AG04450 (cell line): ENCODE measurements around the gene UIMC1. TPM values are rescaled to one million over a fixed set of nuclear protein-coding genes. Genes with fewer than 3 reads are reported as not detected.

Experiments
- CTCF ChIA-PET: fragments of 300-600, 350-600 bp; formaldehyde crosslinking; extraction: SDS; loops from one replicate; lab custom pipeline; 2022; ENCODE audit warnings: antibody characterized with exemption, inconsistent platforms; lab: Charles Lee
- POLR2A ChIA-PET: fragments of 350-600 bp; formaldehyde crosslinking; extraction: SDS; loops from one replicate; lab custom pipeline; 2021; ENCODE audit warnings: antibody characterized with exemption, inconsistent platforms; lab: Yijun Ruan, JAX
- DNase-seq: peaks from one replicate; pipeline ENCODE4 v3.0.0-alpha.2; 2011; ENCODE audit warnings: low read depth, low spot score
- H3K27ac ChIP-seq: one replicate; pipeline ENCODE4 v1.5.1; 2012; ENCODE audit warnings: low read depth, low read length, control low read depth
- H3K27me3 ChIP-seq: one replicate; pipeline ENCODE4 v1.6.0; 2012; ENCODE audit warnings: low read length; ENCODE audit not compliant: control insufficient read depth, insufficient read depth
- H3K4me3 ChIP-seq: 2 replicates; pipeline ENCODE4 v1.5.1; 2011; ENCODE audit warnings: mild to moderate bottlenecking, low read depth, low read length, control low read depth
- H3K9me3 ChIP-seq: 2 replicates; pipeline ENCODE4 v1.5.1; 2012; ENCODE audit warnings: low read length; ENCODE audit not compliant: control insufficient read depth, insufficient read depth
- polyA plus RNA-seq: library from polyadenylated mRNA; depleted of rRNA; stranded (reverse); fragments of >200 nt; gene quantifications from 2 replicates; pipeline ENCODE4 v1.2.3, GENCODE V29; 2011
- TF ChIP-seq, protein P1 (sequence below): IDR thresholded peaks from 2 replicates; pipeline ENCODE4 v1.5.1; 2011; ENCODE audit warnings: low read depth, low read length, control low read depth, inconsistent platforms

Gene UIMC1
- polyA plus RNA-seq, 1 experiment: 27.8 TPM

DNA sequence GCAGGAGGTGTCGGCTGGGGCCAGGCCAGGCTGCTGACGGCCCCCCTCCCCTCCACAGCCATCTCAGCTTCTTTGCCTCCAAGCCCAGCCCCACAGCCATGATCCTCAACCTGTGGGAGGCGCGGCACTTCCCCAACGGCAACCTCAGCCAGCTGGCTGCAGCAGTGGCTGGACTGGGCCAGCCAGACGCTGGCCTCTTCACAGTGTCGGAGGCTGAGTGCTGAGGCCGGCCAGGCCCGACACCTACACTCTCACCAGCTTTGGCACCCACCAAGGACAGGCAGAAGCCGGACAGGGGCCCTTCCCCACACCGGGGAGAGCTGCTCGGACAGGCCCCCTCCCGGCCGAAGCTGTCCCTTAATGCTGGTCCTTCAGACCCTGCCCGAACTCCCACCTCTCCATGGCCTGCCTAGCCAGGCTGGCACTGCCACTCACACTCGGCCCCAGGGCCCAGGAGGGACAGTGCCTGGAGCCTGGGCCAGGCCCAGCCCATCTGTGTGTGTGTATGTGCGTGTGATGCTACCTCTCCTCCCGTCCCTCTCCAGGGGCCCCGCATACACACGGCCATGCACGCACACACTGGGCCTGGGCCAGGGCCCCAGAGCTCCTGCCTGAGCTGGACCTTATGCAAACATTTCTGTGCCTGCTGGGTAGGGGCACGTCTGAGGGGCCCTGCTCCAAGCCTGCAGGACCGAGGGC lies 126.8 kb downstream of the UIMC1 start:
- CTCF ChIA-PET: no interaction called here

DNA sequence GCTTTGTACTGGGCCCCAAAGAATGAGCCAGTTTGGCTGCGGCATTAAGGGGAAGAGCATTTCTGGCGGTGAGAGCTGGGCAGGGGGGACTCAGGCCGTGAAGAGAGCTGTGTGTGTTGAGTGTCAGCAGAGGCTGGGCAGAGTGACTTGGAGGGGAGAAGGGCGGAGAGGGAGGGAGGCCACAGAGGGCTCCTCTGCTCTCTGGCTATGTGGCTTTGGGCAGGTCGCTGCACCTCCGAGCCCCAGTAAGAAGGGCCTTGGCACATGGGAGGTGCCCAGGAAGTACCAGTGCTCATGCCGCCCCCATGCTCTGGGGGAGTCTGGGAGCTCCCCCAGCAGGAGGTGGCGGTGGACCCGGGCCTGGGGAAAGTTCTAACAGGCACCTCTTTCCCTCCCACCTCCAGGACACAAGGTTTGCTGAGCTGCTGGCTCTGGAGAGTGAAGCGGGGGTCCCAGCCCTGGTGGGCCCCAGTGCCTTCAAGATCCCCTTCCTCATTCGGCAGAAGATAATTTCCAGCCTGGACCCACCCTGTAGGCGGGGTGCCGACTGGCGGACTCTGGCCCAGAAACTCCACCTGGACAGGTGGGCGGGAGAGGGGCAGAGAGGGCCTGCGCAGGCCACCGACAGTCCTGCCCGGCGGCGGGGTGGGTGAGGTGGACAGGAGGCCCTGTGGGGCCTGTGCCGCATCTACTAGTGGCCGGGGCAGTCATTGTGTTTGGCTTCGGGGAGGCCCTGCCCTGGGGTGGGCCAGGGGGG lies 127.5 kb downstream of the UIMC1 start:
- TF ChIP-seq, protein P1, sequence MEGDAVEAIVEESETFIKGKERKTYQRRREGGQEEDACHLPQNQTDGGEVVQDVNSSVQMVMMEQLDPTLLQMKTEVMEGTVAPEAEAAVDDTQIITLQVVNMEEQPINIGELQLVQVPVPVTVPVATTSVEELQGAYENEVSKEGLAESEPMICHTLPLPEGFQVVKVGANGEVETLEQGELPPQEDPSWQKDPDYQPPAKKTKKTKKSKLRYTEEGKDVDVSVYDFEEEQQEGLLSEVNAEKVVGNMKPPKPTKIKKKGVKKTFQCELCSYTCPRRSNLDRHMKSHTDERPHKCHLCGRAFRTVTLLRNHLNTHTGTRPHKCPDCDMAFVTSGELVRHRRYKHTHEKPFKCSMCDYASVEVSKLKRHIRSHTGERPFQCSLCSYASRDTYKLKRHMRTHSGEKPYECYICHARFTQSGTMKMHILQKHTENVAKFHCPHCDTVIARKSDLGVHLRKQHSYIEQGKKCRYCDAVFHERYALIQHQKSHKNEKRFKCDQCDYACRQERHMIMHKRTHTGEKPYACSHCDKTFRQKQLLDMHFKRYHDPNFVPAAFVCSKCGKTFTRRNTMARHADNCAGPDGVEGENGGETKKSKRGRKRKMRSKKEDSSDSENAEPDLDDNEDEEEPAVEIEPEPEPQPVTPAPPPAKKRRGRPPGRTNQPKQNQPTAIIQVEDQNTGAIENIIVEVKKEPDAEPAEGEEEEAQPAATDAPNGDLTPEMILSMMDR: no peak
- Histone ChIP-seq H3K9me3 (no peaks in the 10 kb centered on the region; the same call in 1 of the 2 replicates), H3K27ac (no peak overlapping the region), H3K27me3 (peaks cover 68% of the 10 kb centered on the region), H3K4me3 (no peak overlapping the region)
- no peak for DNase-seq
- ChIA-PET CTCF (no interaction called here), POLR2A (no interaction called here)

More for the DNA sequence above, 126.8 kb downstream of the UIMC1 start:
- POLR2A ChIA-PET: no interaction called here
- no peak for DNase-seq
- peaks cover 70% of the 10 kb centered on the region for H3K27me3 ChIP-seq
- H3K9me3 ChIP-seq: no peaks in the 10 kb centered on the region; the same call in 1 of the 2 replicates
- H3K4me3 ChIP-seq: no peak overlapping the region
- no peak overlapping the region for H3K27ac ChIP-seq
- TF ChIP-seq, protein P1: no peak

DNA sequence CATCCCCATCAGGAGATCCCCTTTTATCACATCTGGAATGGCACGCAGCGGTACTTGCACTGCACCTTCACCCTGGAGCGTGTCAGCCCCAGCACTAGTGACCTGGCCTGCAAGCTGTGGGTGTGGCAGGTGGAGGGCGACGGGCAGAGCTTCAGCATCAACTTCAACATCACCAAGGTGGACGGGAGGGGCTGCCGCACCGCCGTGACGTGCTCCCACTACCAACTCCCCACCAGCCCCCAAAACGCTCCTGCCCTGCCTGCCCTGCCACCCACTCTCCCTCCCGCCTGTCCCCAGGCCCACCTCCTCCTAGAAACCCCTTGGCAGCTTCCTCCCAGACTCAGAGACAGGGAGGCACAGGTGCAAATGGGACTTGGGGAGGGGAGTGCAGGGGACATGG lies 128.1 kb downstream of the UIMC1 start:
- no peak for DNase-seq
- POLR2A ChIA-PET: no interaction called here
- CTCF ChIA-PET: no interaction called here
- TF ChIP-seq, protein P1: no peak
- peaks cover 74% of the 10 kb centered on the region for H3K27me3 ChIP-seq
- no peak overlapping the region for H3K27ac ChIP-seq
- H3K4me3 ChIP-seq: no peak overlapping the region
- H3K9me3 ChIP-seq: no peaks in the 10 kb centered on the region; the same call in 1 of the 2 replicates

DNA sequence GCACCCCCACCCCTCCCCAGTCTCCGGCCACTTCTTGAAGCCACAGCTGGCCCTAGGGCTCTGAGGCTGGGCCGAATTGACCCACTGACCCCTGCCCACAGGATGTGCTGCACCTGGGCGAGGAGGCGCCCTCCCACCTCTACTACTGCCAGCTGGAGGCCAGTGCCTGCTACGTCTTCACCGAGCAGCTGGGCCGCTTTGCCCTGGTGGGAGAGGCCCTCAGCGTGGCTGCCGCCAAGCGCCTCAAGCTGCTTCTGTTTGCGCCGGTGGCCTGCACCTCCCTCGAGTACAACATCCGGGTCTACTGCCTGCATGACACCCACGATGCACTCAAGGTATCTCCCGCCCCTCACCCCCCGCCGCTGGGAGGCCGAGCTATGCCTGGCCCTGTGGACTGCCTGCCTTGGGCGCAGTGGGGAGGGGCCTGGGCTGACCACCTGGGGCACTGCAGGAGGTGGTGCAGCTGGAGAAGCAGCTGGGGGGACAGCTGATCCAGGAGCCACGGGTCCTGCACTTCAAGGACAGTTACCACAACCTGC lies 128.7 kb downstream of the UIMC1 start:
- Histone ChIP-seq H3K27ac (no peak overlapping the region), H3K27me3 (peaks cover 71% of the 10 kb centered on the region), H3K9me3 (no peaks in the 10 kb centered on the region; the same call in 1 of the 2 replicates), H3K4me3 (no peak overlapping the region)
- ChIA-PET CTCF (no interaction called here), POLR2A (no interaction called here)
- TF ChIP-seq, protein P1: no peak
- no peak for DNase-seq
